ENCODE measurements around the gene SGSM1.
"Not testable (repeated sequence)": the region's sequence is repeated elsewhere in the genome, so short reads cannot be mapped to it uniquely, and the experiment has no call there.

Gene SGSM1

DNA sequence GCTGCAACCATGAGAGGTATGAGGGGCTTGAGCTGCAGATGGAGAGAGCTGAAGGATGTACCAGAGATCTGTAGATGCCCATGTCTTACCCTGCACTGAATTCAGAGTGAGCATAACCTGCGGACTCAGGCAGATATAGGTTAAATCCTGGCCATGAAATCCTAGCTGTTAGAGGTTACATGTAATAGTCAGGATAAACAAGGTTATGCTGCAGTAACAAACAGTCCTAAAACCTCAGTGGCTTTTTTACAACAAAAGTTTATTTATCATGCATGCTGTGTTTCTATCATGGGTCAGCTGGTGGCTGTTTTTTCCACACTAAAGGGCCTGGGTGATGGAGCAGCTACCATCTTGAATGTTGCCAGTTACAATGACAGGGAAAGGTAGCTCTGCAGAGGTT lies 70.7 kb downstream of the SGSM1 start:
- H3K27ac ChIP-seq: no peak overlapping the region
- no peak for DNase-seq (ENCODE audit: low read depth, low spot score)

DNA sequence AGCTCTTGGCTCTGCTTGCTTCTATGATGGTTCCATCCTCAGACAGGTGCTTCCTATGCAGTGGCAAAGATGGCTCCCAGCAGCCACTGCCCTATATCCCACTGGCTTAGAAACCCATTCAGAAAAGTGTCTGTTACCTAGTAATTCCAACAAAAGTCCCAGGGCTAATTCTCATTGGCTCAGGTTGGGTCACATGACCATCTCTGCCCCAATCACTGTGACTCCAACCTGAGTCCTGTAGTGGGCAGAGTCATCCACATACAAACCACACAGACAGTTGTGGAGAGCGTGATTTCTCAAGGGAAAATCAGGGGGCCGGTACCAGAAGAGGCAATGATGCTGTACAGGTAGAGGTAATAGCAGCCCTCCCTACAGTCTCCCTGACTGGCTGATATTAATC lies 73.0 kb downstream of the SGSM1 start:
- H3K27ac ChIP-seq: no peak overlapping the region
- no peak for DNase-seq (ENCODE audit: low read depth, low spot score)

DNA sequence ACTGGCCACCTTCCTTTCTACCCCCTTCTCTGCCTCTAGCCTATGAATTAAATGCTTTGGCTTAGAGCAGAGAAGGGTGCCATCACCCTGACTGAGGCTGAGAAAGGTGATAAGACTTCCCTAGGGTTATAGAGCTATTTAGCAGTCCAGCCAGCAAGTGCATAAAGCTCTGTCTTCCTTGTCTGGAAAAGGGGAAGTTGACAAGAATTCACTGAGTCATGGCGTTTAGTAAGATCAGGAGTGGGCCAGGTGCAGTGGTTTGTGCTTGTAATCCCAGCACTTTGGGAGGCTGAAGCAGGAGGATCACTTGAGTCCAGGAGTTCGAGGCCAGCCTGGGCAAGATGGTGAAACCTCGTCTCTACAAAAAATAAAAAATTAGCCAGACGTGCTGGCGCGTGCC lies 77.4 kb downstream of the SGSM1 start:
- DNase-seq (ENCODE audit: low read depth, low spot score): no peak
- no peak overlapping the region for H3K27ac ChIP-seq

GRCh38 chr22:24887260-24887659 lies 81.2 kb downstream of the SGSM1 start:
- no peak for DNase-seq (ENCODE audit: low read depth, low spot score)
- H3K27ac ChIP-seq: no peak overlapping the region

GRCh38 chr22:24893341-24894070 lies 87.5 kb downstream of the SGSM1 start:
- no peak for DNase-seq (ENCODE audit: low read depth, low spot score)
- peak overlapping the region; percentile 79 for H3K27ac ChIP-seq

DNA sequence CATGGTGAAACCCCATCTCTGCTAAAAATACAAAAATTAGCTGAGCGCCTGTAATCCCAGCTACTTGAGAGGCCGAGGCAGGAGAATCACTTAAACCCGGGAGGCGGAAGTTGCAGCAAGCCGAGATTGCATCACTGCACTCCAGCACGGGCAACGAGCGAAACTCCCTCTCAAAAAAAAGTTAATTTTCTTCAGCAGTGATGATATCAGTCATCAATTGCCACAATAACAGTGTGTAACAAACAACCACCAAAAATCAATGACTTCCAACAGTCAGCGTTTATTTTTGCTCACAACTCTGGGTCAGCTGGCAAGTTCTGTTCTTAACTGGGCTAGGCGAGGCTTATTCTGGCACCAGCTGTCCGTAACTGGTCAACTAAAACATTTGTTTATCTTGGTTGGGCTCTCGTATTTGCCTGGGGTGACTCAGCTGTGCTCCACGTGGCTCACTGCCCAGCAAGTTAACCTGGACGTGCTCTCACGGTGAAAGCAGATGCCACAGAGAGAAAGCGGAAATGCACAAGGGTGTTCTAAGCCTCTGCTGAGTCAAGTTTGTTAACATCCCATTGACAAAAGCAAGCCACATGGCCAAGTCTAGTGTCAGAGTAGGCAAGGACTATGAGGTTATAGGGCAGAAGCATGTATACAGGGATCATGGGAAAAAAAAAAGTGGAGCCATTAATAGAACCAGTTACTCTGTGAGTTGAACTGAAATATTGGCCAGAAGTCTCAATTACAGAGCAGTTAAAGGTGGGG lies 88.4 kb downstream of the SGSM1 start:
- H3K27ac ChIP-seq: peak overlapping the region; percentile 79
- peak; percentile 96 for DNase-seq (ENCODE audit: low read depth, low spot score)

- DNase-seq (ENCODE audit: low read depth, low spot score): peak; percentile 40
- peak overlapping the region; percentile 79 for H3K27ac ChIP-seq
Observed at GRCh38 chr22:24894998-24895397, 89.0 kb downstream of the SGSM1 start.

GRCh38 chr22:24901448-24901847 lies 95.4 kb downstream of the SGSM1 start:
- no peak for DNase-seq (ENCODE audit: low read depth, low spot score)
- no peak overlapping the region for H3K27ac ChIP-seq

DNA sequence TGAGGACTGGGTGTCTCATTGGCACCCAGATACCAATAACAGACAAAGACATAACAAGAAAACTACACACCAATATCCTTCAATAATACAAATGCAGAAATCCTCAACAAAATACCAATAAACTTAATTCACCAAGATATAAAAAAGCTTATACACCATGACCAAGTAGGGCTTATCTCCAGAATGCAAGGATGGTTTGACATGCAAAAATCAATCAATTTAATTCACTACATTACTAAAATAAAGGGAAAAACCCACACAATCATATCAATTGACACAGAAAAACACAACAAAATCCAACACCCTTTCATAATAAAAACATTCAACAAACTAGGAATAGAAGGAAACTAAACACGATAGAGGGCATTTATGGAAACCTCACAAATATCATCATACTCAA lies 99.9 kb downstream of the SGSM1 start:
- no peak for DNase-seq (ENCODE audit: low read depth, low spot score)
- H3K27ac ChIP-seq: no peak overlapping the region

- not testable (repeated sequence) for H3K27ac ChIP-seq; DNase-seq (ENCODE audit: low read depth, low spot score)
Observed at GRCh38 chr22:24907101-24907500, 101.1 kb downstream of the SGSM1 start.

DNA sequence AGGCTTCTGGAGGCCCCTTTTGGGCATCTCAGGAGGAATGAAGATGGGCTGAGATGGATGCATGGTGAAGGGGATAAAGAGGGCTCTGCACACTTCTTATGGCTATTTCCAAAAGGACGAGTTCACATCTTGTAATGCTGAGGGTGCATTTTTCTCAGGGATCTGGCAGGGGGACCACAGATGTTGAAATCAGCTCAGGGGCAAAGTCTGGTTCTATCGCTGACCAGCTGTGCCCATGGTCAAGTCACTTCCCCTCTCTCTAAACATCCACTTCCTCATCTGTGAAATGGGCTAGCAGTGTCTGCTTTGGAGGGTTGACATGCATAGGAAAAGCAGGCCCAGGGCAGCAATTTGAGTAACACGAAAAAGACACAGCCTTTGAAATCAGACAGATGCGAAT lies 114.0 kb downstream of the SGSM1 start:
- no peak overlapping the region for H3K27ac ChIP-seq

DNA sequence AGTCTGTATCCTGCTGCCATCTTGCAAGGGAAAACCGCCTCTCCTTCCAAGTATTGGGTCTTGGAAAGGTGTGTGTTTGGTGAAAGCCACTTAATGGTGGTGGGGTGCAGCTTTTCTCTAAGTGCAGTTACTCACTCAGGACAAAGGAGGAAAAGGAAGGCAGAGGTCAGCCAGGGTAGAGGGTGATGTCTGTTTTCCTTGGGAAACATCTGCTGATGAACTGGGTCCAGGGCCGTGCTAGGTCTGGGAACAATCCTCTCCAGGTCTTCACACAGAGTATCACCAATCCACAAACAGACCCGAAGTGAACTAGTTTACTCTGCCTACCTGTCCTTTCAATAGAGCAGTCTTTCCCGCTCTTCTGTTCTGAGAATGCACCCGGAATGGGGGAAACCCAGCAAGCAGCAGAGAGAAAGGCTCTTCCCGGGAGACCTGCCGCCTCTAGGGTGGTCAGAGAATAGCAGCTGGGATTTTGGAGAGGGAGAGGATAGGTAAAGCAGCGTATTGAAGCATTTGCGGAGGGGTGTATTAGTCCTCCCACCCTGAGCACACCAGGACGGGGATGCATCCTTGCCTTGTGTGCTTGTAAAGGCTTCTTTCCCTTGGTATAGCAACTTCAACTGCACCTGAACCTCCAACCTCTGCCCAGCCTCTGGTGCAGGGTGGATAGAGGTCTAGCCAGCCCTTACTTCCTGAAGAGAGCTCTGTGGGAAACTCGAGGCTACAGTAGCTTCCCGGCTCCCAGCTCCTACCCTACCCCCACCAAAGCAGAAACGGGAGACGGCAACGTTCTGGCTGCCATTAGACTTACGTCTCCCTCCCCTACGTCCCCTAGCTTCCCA lies 119.8 kb downstream of the SGSM1 start:
- H3K27ac ChIP-seq: no peak overlapping the region
- DNase-seq (ENCODE audit: low read depth, low spot score): no peak

More for the DNA sequence above, 114.0 kb downstream of the SGSM1 start:
- no peak for DNase-seq (ENCODE audit: low read depth, low spot score)

DNA sequence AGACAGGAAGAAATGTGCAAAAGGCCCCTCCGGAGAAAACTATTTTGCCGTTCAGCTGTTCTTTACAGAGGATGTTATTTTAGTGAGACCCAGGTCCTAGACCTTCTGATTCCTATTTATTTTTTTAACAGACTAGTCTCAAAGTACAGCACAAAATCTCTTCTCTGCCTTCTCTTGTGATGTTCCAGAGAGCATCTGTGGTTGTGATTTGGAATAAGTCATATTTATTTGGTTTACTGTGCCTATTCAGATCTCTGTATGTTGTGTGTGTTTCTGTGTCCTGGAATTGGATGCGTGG lies 120.4 kb downstream of the SGSM1 start:
- H3K27ac ChIP-seq: no peak overlapping the region

DNA sequence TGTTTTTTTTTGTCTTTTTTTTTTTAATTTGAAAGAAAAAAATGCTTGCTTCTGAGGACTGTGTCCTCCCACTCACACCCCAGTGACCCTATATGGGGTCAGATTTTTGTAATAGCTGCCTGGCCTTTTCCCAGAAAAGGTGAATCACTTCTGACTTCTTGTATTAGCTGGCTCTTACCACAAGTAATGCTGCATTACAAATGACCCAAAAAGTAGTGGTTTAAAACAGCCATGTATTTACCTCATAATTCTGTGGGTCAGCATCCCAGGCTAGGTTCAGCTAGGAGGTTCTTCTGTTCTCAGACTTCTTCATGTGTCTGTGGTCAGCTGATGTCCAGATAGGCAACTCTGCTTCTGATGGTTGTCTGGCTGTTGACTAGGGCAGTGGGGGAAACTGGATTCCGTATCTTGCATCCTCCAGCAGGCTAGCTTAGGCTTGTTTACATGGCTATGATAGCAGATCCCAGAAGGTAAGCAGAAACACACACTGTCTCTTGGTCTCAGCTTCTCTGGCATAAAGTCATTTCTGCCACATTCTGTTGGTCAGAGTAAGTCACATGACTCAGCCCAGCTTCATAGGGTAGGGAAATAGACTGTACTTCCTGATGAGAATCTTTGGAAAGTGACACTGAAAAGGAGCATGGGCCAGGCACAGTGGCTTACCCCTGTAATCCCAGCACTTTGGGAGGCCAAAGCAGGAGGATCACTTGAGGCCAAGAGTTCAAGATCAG lies 121.0 kb downstream of the SGSM1 start:
- peak overlapping the region; percentile 46 for H3K27ac ChIP-seq
- no peak for DNase-seq (ENCODE audit: low read depth, low spot score)

More for the DNA sequence above, 120.4 kb downstream of the SGSM1 start:
- DNase-seq (ENCODE audit: low read depth, low spot score): no peak

- no peak for DNase-seq (ENCODE audit: low read depth, low spot score)
- H3K27ac ChIP-seq: no peak overlapping the region
Observed at GRCh38 chr22:24928322-24928721, 122.3 kb downstream of the SGSM1 start.

- no peak overlapping the region for H3K27ac ChIP-seq
- no peak for DNase-seq (ENCODE audit: low read depth, low spot score)
Observed at GRCh38 chr22:24930678-24931077, 124.7 kb downstream of the SGSM1 start.

- no peak for DNase-seq (ENCODE audit: low read depth, low spot score)
- no peak overlapping the region for H3K27ac ChIP-seq
Observed at GRCh38 chr22:24935771-24936483, 129.9 kb downstream of the SGSM1 start.

GRCh38 chr22:24937114-24937513 lies 131.1 kb downstream of the SGSM1 start:
- DNase-seq (ENCODE audit: low read depth, low spot score): no peak
- no peak overlapping the region for H3K27ac ChIP-seq

DNA sequence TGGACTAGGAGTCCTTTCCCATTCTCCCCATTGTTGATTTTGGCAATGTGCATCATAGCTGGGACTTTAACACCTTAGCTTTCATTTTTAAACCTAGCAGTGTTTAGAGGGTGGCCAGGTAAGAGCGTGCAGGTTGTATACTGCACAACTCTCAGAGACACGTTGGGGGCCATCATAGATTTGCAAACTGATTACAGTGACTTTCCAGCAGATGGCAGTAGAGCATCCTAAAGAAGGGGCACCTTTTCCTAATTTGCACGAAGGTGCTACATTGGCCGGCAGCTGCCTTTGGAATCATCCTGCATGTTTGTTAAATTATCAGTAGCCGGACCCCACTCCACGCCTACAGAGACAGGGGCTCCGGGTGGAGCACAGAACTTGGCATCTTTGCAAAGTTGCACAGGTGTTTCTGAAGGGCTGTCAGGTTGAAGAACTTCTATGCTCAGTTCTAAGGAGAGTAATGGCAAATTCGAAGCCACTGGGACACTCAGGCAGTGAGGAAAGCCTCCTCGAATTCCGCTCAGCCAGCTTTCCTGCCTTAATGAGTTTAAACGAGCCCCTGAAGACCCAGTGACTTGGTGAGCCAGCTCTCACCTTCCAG lies 132.8 kb downstream of the SGSM1 start:
- no peak for DNase-seq (ENCODE audit: low read depth, low spot score)
- H3K27ac ChIP-seq: no peak overlapping the region
